Measurements from ENCODE around the gene YAP1.
"Not testable (repeated sequence)": the region's sequence is repeated elsewhere in the genome, so short reads cannot be mapped to it uniquely, and the experiment has no call there.

GRCh38 chr11:102200325-102200724 is 90.1 kb downstream of the YAP1 start:
- not testable (repeated sequence) for TF ChIP-seq POLR2AphosphoS5 (IDR thresholded peaks at IDR 0.05); CTCF (IDR thresholded peaks at IDR 0.05; ENCODE audit: poor library complexity, severe bottlenecking)
